Activated CD8-positive, alpha-beta memory T cell treated with anti-CD3 and anti-CD28 coated beads for 36 hours (primary cell): ENCODE results near the gene TMEM95. TPM values are rescaled to one million over a fixed set of nuclear protein-coding genes. Genes with fewer than 3 reads are reported as not detected.

Experiments used
- CTCF ChIA-PET: fragments of 350-600 bp; sonication (Branson Sonifier 250); formaldehyde crosslinking; loops from one replicate; lab custom pipeline; 2021; ENCODE audit warnings: antibody characterized with exemption; lab: Charles Lee
- POLR2A ChIA-PET: fragments of 350-600 bp; sonication (Branson Sonifier 250); formaldehyde crosslinking; loops from one replicate; lab custom pipeline; 2021; ENCODE audit warnings: antibody characterized with exemption; lab: Charles Lee
- total RNA-seq, 2 experiments: library from RNA; stranded (reverse); gene quantifications; one replicate each; pipeline ENCODE4 v1.2.3, GENCODE V29; 2021

The TMEM95 gene
- total RNA-seq, 2 experiments from 2014 or later, result not detected

DNA sequence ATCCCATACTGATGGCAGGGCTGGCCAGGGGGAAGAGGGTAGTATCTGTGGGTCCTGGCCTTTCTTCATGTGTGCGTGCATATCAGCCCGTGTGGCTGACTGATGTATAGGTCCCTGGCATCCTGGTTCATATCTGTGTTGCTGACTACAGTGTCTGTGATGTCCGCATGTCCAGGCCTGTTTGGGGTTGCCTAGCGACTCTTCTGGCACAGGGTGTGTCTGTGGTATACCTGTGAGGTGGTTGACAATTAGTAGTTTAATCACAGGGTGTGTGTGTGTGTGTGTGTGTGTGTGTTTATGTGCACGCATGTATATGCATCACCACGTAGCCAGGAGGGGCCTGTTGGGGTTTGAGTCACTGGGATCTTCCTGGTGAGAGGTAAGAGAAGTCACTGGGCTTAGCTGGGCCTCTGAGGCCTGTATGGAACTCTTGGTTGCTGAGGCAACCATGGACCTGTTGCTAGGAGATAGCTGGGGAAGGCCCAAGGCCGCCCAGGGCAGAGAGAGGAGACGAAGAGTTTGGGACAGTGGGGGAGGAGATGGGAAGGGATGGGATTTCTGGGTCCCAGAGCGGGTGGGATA lies 603 bp upstream of the TMEM95 start:
- CTCF ChIA-PET, result interaction anchor here (0.6 to 1.6 kb wide), 9 partner anchors 8 to 207 kb away, joined by 3 to 5 read pairs (median 3); partner anchors contain the start of gene TMEM102
- POLR2A ChIA-PET, result interaction anchor here (1.3 kb wide), 1 partner anchor 18 kb away, joined by 3 read pairs; the partner anchor contains the start of gene ACAP1

DNA sequence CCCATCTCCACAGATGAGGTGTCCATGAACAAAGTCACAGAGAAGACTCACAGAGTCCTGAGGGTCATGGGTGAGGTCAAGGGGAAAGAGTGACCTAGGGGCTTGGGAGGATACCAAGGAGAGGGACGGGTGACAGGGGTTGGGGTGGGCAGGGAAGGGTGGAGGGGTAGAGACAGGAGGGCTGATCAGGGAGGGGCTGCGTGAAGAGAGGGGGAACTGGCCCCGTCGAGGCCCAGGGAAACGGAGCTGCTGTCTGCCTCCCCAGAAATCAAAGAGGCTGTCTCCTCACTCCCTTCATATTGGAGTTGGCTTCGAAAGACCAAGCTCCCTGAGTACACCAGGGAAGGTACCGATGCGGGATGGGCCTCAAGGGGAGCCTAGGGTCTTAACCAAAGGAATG lies 617 bp downstream of the TMEM95 start:
- POLR2A ChIA-PET, result interaction anchor here (1.2 kb wide), 2 partner anchors 80 to 81 kb away, joined by 3 to 4 read pairs; partner anchors contain the start of gene TMEM102
- CTCF ChIA-PET, result interaction anchor here (0.6 to 2.2 kb wide), 28 partner anchors 10 to 318 kb away, joined by 3 to 31 read pairs (median 4); partner anchors contain the start of genes ACAP1, NEURL4, PLSCR3 and SENP3

DNA sequence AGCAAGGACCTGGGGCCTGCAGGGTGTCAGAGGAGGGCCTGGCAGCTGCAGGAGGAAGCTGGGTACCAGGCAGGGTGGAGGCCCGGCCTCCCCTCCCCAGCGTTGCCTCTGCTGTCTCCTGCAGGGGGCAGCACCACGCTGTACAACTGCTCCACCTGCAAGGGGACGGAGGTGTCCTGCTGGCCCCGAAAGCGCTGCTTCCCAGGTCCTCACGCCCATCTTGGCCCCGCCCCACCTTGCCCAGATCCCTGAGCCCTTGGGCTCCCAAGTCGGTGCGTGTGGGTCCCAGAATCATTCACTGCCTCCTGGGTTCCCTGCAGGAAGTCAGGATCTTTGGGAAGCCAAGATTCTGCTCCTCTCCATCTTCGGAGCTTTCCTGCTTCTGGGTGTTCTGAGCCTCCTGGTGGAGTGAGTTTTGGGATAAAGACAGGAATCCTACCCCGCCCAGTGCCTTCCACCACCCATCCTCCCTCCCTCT lies 1.2 kb downstream of the TMEM95 start:
- CTCF ChIA-PET, result interaction anchor here (0.6 to 2.2 kb wide), 33 partner anchors 10 to 317 kb away, joined by 3 to 31 read pairs (median 4); partner anchors contain the start of genes ACAP1, NEURL4, PLSCR3 and SENP3
- POLR2A ChIA-PET, result interaction anchor here (1.2 kb wide), 2 partner anchors 79 to 80 kb away, joined by 3 to 4 read pairs; partner anchors contain the start of gene TMEM102

DNA sequence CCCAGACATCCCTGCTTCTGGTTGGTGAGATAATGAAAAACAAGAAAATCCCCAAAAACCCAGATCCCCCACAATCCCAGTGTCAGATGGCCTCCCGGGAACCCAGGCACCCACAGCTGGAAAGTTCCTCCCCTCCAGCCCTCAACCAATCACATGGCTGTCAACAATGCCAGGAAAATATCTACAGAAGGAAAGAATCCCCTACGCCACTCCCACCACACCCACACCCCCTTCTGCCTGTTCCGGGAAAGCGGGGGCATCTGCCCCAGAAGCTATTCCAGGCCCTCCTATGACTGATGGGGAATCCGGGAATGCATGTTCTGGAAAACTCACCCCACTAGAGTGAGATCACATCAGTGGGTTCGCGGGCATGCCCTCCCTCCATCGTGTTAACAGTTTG lies 1.8 kb downstream of the TMEM95 start:
- POLR2A ChIA-PET, result no interaction called here
- CTCF ChIA-PET, result interaction anchor here (0.6 to 2.2 kb wide), 22 partner anchors 9 to 204 kb away, joined by 3 to 31 read pairs (median 5); partner anchors contain the start of genes NEURL4, PLSCR3, SENP3 and TMEM102

DNA sequence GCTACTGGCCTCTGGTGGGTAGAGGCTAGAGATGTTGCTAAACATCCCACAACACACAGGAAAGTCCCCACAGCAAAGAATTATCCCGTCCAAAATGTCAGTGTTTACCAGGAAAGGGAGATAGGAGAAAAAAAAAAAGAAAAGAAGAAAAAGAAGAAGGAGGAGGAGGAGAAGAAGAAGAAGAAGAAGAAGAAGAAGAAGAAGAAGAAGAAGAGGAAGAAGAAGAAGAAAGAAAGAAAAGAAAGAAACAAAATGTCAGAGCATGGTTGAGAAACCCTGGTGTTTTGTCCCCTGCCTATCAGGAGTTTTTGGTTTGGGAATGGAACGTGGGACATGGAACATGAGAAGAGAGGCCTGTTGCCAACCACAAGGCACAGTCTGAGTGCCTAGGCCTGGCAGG lies 2.4 kb downstream of the TMEM95 start:
- POLR2A ChIA-PET, result no interaction called here
- CTCF ChIA-PET, result interaction anchor here (1.3 to 1.6 kb wide), 2 partner anchors 23 to 80 kb away, joined by 5 read pairs; no protein-coding TSS in a partner anchor

DNA sequence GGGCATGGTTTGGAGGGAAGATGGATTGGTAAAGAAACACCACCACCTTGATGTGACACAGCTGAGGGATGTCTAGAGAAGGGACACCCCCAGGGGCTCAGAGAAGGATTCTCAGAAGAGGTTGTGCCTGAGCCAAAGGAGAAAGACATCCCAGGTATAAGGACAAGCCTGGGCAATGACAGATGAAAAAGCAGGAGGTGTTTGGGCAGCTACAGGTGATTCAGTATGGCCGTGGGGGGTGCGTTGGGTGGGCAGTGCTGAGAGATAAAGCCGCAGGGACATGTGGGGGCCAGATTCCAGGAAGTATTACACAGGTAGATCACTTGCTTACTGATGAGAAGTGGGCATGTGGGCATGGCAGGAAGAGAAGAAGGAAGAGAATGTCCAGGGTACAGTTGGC lies 7.0 kb downstream of the TMEM95 start:
- CTCF ChIA-PET, result interaction anchor here (0.6 kb wide), 1 partner anchor 8 kb away, joined by 3 read pairs; no protein-coding TSS in a partner anchor
- POLR2A ChIA-PET, result no interaction called here

DNA sequence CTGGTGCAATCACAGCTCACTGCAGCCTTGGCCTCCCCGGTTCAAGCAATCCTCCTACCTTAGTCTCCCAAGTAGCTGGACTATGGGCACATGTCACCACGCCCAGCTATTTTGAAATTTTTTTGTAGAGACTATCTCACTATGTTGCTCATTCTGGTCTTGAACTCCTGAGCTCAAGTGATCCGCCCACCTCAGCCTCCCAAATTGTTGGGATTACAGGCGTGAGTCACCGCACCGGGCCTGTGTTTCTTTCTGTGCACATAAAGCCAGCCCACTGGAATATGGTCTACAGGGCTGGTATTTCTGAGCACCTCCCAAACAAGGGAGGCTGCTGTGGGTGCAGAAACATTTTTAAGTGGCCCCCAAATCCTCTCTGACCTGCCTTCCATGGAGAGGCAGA lies 8.4 kb downstream of the TMEM95 start:
- POLR2A ChIA-PET, result no interaction called here
- CTCF ChIA-PET, result no interaction called here

DNA sequence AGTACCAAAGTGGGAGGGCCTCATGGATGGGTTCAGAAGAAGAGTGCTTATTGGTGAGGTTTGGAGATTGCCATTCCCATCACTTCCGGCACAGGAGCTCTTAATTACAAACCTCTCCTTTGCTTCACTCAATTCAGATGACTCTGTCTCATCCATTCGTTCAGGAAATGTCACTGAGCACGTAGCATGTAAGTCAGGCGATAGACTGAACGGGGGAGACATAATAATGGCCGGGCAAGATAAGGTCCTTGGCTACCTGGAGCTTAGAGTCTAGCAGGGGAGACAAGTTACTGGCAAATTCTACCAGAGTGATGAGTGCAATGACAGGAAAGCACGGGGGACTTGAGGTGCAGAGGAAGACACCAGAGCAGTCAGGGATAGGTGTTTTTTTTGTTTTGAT lies 11.0 kb downstream of the TMEM95 start:
- POLR2A ChIA-PET, result interaction anchor here (0.6 kb wide), 1 partner anchor 23 kb away, joined by 9 read pairs; no protein-coding TSS in a partner anchor

DNA sequence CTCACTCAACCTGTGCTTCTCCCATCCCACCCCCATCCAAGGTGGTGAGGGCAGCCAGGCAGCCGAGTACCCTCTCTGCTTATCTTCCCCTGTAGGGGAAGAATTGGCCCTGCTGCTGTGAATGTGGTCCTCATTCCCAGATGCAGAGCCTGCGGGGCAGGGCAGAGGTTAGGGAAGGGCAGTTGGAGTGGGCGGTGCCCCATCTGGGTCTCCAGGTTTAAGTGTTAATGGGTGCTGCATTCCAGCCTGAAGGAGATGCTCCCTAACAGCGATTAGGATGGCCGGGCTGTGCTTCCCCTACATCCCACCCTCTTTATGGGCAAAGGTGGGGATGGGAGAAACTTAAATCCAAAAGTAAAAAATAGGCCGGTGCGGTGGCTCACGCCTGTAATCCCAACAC lies 12.1 kb downstream of the TMEM95 start:
- CTCF ChIA-PET, result no interaction called here
- POLR2A ChIA-PET, result no interaction called here

More for the DNA sequence above, 11.0 kb downstream of the TMEM95 start:
- CTCF ChIA-PET, result interaction anchor here (1.8 kb wide), 1 partner anchor 10 kb away, joined by 5 read pairs; no protein-coding TSS in a partner anchor

DNA sequence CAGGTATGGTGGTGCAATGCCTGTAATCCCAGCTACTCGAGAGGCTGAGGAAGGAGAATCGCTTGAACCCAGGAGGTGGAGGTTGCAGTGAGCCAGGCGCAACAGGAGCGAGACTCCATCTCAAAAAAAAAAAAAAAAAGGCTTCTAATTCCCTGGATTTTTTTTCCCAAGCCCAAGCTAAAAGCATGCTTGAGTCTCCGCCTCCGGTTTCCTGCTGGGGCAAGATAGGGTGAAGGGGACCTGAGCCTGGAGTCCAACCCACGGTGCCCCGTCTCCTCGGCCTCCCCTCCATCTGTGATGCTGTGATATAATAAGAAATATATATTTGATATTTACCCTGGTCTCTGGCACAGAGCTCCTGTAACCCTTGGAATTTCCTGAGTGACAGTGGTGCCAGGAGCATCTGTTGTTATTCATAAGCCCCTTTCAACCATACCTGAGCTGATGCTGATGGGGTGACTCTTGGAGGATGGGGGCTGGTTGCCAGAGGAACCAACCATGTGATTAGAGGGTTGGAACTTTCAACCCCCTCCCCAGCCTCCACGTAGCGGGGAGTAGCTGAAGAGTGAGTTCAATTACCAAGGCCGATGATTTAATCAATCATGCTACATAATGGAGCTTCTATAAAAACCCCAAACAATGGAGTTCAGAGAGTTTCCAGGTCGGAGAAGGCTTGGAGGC lies 13.1 kb downstream of the TMEM95 start:
- ChIA-PET CTCF (interaction anchor here (0.6 to 1.0 kb wide), 2 partner anchors 16 to 446 kb away, joined by 3 to 4 read pairs; no protein-coding TSS in a partner anchor), POLR2A (interaction anchor here (0.5 kb wide), 1 partner anchor 10 kb away, joined by 3 read pairs; no protein-coding TSS in a partner anchor)

DNA sequence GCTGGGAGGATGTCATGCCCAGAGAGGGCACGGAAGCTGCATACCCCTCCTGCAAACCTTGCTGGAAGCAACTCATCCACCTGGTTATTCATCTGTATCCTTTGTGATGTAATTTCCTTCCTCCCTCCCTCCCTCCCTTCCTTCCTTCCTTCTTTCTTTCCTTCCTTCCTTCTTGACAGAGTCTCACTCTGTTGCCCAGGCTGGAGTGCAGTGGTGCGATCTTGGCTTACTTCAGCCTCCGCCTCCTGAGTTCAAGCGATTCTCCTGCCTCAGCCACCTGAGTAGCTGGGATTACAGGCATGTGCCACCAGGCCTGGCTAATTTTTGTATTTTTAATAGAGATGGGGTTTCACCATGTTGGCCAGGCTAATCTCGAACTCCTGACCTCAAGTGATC lies 13.6 kb downstream of the TMEM95 start:
- ChIA-PET CTCF (interaction anchor here (0.6 to 1.0 kb wide), 2 partner anchors 16 to 72 kb away, joined by 3 to 4 read pairs; no protein-coding TSS in a partner anchor), POLR2A (interaction anchor here (0.5 kb wide), 1 partner anchor 10 kb away, joined by 3 read pairs; no protein-coding TSS in a partner anchor)

DNA sequence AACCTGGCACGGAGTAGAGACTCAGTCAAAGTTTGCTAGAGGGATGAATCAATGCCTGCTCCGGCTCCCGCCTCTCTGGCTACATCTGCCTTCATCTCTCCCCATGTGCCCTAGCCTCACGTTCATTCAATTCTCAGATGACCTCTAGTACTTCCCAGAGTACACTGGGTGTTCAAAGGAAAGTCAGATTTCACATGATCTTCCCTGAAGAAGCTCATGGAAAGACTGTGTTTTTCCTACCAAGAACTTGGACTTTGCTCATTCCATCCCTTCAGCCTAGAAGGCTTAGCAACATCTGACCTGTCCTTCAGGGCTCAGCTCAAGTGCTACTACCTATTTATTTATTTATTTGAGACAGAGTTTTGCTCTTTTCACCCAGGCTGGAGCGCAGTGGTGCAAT lies 14.9 kb downstream of the TMEM95 start:
- ChIA-PET CTCF (interaction anchor here (1.0 kb wide), 1 partner anchor 74 kb away, joined by 3 read pairs; no protein-coding TSS in a partner anchor), POLR2A (no interaction called here)

DNA sequence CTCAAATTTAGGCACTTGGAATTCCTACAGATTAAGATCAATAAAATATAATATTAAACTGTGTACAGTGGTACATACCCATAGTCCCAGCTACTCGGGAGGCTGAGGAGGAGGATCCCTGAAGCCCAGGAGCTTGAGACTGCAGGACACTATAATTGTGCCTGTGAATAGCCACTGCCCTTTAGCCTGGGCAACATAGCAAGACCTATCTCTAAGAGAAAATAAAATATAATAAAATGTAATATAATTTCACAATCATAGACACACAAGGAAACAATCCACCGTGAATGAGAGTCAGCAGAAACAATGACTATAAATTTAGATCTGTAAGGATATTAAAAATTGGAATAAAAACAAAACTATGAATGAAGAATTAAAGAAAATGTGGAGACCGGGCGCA lies 15.9 kb downstream of the TMEM95 start:
- ChIA-PET CTCF (interaction anchor here (1.0 kb wide), 1 partner anchor 75 kb away, joined by 3 read pairs; no protein-coding TSS in a partner anchor), POLR2A (interaction anchor here (0.7 kb wide), 1 partner anchor 15 kb away, joined by 4 read pairs; no protein-coding TSS in a partner anchor)

DNA sequence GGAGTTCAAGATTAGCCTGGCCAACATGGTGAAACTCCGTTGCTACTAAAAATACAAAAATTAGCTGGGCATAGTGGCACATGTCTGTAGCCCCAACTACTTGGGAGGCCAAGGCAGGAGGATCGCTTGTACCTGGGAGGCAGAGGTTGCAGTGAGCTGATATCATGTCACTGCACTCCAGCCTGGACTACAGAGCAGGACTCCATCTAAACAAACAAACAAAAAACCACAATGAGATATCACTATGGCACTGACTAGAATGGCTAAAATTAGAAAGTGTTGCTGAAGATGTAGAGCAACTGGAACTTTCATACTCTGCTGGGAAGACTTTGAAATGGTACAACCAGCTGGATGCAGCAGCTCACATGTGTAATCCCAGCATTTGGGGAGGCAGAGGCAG lies 19.4 kb downstream of the TMEM95 start:
- CTCF ChIA-PET, result no interaction called here
- POLR2A ChIA-PET, result no interaction called here

DNA sequence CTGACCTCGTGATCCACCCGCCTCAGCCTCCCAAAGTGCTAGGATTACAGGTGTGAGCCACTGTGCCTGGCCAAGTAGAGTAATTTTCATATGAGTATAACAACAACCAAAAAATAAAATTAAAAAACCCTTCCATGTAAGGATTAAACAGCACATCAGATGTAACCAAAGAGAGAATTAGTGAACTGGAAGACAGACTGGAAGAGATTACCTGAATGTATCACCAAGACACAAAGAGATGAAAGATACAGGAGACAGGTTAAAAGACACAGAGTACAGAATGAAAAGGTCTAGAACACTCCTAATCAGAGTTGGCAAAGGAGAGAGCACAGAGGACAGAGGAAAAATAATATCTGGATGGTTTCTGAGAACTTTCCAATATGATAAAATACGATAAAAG lies 24.2 kb downstream of the TMEM95 start:
- POLR2A ChIA-PET, result no interaction called here
- CTCF ChIA-PET, result no interaction called here

DNA sequence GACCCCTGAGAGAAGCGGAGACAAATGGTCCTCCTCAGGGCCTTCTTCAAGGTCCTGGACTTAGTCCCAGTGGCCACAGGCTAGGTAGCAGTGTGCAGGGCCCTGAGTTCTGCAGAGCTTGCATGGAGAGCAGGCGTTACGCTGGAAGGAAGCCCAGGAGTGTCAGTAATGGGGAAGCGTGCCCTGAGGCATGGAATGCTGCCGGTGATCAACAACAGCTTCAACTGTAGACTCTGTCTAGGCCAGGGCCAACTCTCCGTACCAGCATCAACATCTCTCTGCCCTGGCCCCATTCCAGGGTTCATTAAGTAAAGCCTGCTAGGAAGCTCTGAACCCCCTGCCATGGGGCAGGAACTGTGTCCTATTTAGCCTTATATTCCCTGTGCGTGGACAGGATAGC lies 25.4 kb downstream of the TMEM95 start:
- ChIA-PET POLR2A (no interaction called here), CTCF (interaction anchor here (3.2 kb wide), 1 partner anchor 24 kb away, joined by 13 read pairs; no protein-coding TSS in a partner anchor)

DNA sequence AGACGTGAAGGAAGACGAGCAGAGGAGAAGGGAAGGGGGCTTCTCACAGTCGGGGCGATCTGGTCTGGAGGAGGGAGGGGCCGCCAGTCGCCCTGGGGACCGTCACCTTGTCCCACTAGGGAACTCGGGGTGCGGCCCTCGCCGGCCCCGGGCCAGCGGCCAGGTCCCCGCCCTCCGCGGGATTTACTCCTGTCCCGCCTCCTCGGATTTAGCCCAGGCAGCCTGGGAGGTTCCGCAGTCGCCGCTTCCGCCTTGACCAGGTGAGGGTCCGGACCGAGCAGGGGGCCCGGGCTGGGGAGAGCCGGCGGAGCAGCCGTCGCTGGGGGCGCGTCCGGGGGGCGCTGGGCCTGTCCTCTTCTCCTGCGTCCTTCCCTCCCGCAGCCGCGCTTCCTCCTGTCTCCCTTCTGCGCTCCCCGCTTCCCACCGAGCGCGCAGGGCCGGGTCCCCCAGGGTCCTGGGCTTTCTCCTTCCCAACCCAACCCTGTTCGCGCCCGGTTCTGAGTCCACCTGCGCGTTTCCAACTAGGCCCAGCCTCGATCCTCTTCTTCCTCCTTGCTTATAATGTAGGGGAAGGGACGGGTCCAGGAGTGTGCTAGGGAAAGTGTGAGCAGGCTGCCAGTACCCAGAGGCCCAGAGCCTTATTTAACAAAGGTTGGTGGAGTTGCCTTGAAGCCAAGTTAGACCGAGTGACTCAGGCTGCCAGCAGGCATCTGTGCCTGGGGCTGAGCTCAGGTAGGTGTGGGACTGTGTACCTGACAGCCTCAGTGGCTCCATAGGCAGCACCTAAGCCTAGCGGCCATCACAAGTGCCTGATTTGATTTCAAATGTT lies 26.1 kb downstream of the TMEM95 start, which contains the start of gene TNK1:
TNK1 (plus strand) TSS at position 235 of the 829 bp plus-strand sequence. CDS start 1,838 bp downstream, outside the sequence.
- POLR2A ChIA-PET, result no interaction called here
- CTCF ChIA-PET, result interaction anchor here (0.7 to 3.2 kb wide), 2 partner anchors 25 to 56 kb away, joined by 3 to 13 read pairs; no protein-coding TSS in a partner anchor

DNA sequence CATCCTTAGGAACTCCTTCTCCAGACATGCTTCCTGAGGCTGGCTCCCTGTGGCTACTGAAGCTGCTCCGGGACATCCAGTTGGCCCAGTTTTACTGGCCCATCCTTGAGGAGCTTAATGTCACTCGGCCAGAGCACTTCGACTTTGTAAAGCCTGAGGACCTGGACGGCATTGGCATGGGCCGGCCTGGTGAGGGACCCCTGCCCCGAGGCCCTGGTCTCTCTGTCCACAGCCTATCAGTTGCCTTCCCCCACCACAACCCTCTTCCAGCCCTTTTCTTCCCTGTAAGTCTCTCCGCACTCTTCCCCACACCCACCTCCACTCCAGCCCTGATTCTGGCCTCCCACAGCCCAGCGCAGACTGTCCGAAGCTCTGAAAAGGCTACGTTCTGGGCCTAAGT lies 27.9 kb downstream of the TMEM95 start:
- CTCF ChIA-PET, result interaction anchor here (1.2 to 3.2 kb wide), 2 partner anchors 27 to 53 kb away, joined by 4 to 13 read pairs; no protein-coding TSS in a partner anchor
- POLR2A ChIA-PET, result no interaction called here
